GM23338 (cell line): ENCODE results near the gene INPP5A. TPM values are rescaled to one million over a fixed set of nuclear protein-coding genes. Genes with fewer than 3 reads are reported as not detected.

ENCODE experiments used
- ATAC-seq: fragments of 200-7000 bp; cut with Tn5 transposase; 3 replicates; pipeline ENCODE4 v1.9.1; 2020
- DNase-seq: peaks from one replicate; pipeline ENCODE4 v3.0.0-alpha.2; 2015; ENCODE audit warnings: low spot score
- H2AFZ ChIP-seq: fragments of 200-600 bp; sonication (generic); 2 replicates; pipeline ENCODE4 v1.8.0; 2016; ENCODE audit warnings: antibody characterized with exemption, mild to moderate bottlenecking, moderate library complexity
- H3F3A ChIP-seq: fragments of 200-600 bp; sonication (generic); replicated peaks from 2 replicates; pipeline ENCODE4 v1.8.0; 2017; ENCODE audit warnings: antibody characterized with exemption, mixed run types, low read depth
- H3K27ac ChIP-seq: fragments of 200-600 bp; sonication (generic); 2 replicates; pipeline ENCODE4 v1.6.1; 2016; ENCODE audit warnings: low read depth
- H3K27me3 ChIP-seq: fragments of 200-600 bp; sonication (generic); 2 replicates; pipeline ENCODE4 v1.8.0; 2016; ENCODE audit warnings: mild to moderate bottlenecking, mixed run types, moderate library complexity; ENCODE audit not compliant: insufficient read depth
- H3K36me3 ChIP-seq: fragments of 200-600 bp; sonication (generic); 2 replicates; pipeline ENCODE4 v1.8.0; 2016; ENCODE audit warnings: mild to moderate bottlenecking; ENCODE audit not compliant: insufficient read depth
- H3K4me1 ChIP-seq: fragments of 200-600 bp; sonication (generic); 2 replicates; pipeline ENCODE4 v1.8.0; 2016; ENCODE audit warnings: mild to moderate bottlenecking, moderate library complexity; ENCODE audit not compliant: insufficient read depth
- H3K4me2 ChIP-seq: fragments of 200-600 bp; sonication (generic); 2 replicates; pipeline ENCODE4 v1.7.1; 2017; ENCODE audit warnings: mixed run types
- H3K4me3 ChIP-seq: fragments of 200-600 bp; sonication (generic); 2 replicates; pipeline ENCODE4 v1.6.1; 2016; ENCODE audit warnings: mixed run types
- H3K79me2 ChIP-seq: fragments of 200-600 bp; sonication (generic); replicated peaks from 2 replicates; pipeline ENCODE4 v1.8.0; 2017; ENCODE audit warnings: mild to moderate bottlenecking; ENCODE audit not compliant: insufficient read depth
- H3K9me2 ChIP-seq: fragments of 200-600 bp; sonication (generic); 2 replicates; pipeline ENCODE4 v1.8.0; 2017; ENCODE audit not compliant: insufficient read depth
- H4K20me1 ChIP-seq: fragments of 200-600 bp; sonication (generic); replicated peaks from 2 replicates; pipeline ENCODE4 v1.8.0; 2017; ENCODE audit warnings: mild to moderate bottlenecking; ENCODE audit not compliant: insufficient read depth
- H3K27ac Mint-ChIP-seq: 2 replicates; pipeline ENCODE4 v1.8.0; 2020; ENCODE audit warnings: inconsistent platforms, mild to moderate bottlenecking, moderate library complexity, mixed read lengths
- H3K27me3 Mint-ChIP-seq: 3 replicates; pipeline ENCODE4 v1.8.0; 2022; ENCODE audit warnings: low read depth, mild to moderate bottlenecking, moderate library complexity, mixed read lengths, inconsistent platforms; ENCODE audit not compliant: insufficient read depth, poor library complexity
- H3K36me3 Mint-ChIP-seq: 3 replicates; pipeline ENCODE4 v1.8.0; 2021; ENCODE audit warnings: low read depth, mild to moderate bottlenecking, inconsistent platforms, moderate library complexity, mixed read lengths
- H3K4me1 Mint-ChIP-seq: 3 replicates; pipeline ENCODE4 v1.8.0; 2020; ENCODE audit warnings: mild to moderate bottlenecking, inconsistent platforms, mixed read lengths
- H3K4me3 Mint-ChIP-seq: 3 replicates; pipeline ENCODE4 v1.8.0; 2021; ENCODE audit warnings: moderate library complexity, mild to moderate bottlenecking, inconsistent platforms, mixed read lengths
- H3K9me3 Mint-ChIP-seq: 3 replicates; pipeline ENCODE4 v1.8.0; 2020; ENCODE audit warnings: moderate library complexity, mild to moderate bottlenecking, inconsistent platforms, mixed read lengths
- CREB1 ChIP-seq: fragments of 250-450 bp; sonication (Bioruptor Pico); IDR thresholded peaks from 2 replicates; pipeline ENCODE4 v1.5.0; 2020; ENCODE audit warnings: low read depth, mild to moderate bottlenecking, moderate library complexity
- ETS1 ChIP-seq: IDR thresholded peaks from 2 replicates; pipeline ENCODE4 v1.6.1; 2016; ENCODE audit warnings: antibody characterized with exemption
- NANOG ChIP-seq: IDR thresholded peaks from 2 replicates; pipeline ENCODE4 v1.6.1; 2016; ENCODE audit warnings: antibody characterized with exemption, borderline replicate concordance
- ZNF331 ChIP-seq: fragments of 250-450 bp; sonication (Bioruptor Pico); IDR thresholded peaks from 2 replicates; pipeline ENCODE4 v1.5.0; 2020; ENCODE audit warnings: low read depth, mild to moderate bottlenecking, moderate library complexity
- ZNF462 ChIP-seq: fragments of 250-450 bp; sonication (Bioruptor Pico); IDR thresholded peaks from 2 replicates; pipeline ENCODE4 v1.5.0; 2020; ENCODE audit warnings: mild to moderate bottlenecking, moderate library complexity
- polyA plus RNA-seq: library from polyadenylated mRNA; unstranded; fragments of >200 nt; fragmentation: Nextera tagmentation; extraction: Ambion mirVana; gene quantifications from 2 replicates; pipeline ENCODE4 v1.2.1, GENCODE V29; 2016
- total RNA-seq: library from RNA; depleted of rRNA; stranded (reverse); fragments of >200 nt; shearing (Covaris generic); gene quantifications from 2 replicates; pipeline ENCODE4 v1.2.3, GENCODE V29; 2014
- TF ChIP-seq, protein P1 (sequence below), 2 experiments: fragments of 200-600 bp in 1 of 2; sonication (generic) in 1 of 2; conservative IDR thresholded peaks; 2 replicates each; pipeline versions ENCODE4 v1.5.1 to v1.6.1; 2016 to 2017; ENCODE audit warnings: antibody characterized with exemption in 2 of 2, low read depth in 2 of 2, mild to moderate bottlenecking in 2 of 2, moderate library complexity in 1 of 2

Gene INPP5A
- total and polyA plus RNA-seq, 2 experiments from 2014 or later, result 5.9 to 40.6 TPM

- no peaks in the 10 kb centered on the region for H3K27me3 Mint-ChIP-seq
- DNase-seq, result no peak
- no peak for ATAC-seq
- no peaks in the 10 kb centered on the region for H3K9me2 ChIP-seq
- no peaks in the 10 kb centered on the region for H3K4me1 ChIP-seq
- H2AFZ ChIP-seq, result no peak overlapping the region
- H3K36me3 ChIP-seq, result no peaks in the 10 kb centered on the region
- no peak overlapping the region for H3K4me3 ChIP-seq
- no peak overlapping the region for H3K4me2 ChIP-seq
- TF ChIP-seq ZNF462 (CRISPR knock-in tag), result no peak
- no peak for TF ChIP-seq NANOG
- no peak for TF ChIP-seq CREB1 (CRISPR knock-in tag)
- H3K4me1 Mint-ChIP-seq, result peaks cover 4% of the 10 kb centered on the region
- H3F3A ChIP-seq, result no peaks in the 10 kb centered on the region
- H3K79me2 ChIP-seq, result no peaks in the 10 kb centered on the region; the same call in 1 of the 2 replicates
- no peaks in the 10 kb centered on the region for H3K27me3 ChIP-seq
- no peak overlapping the region for H3K4me3 Mint-ChIP-seq
- no peak overlapping the region for H3K27ac ChIP-seq
- peaks cover 2% of the 10 kb centered on the region; the same call in 1 of the 3 replicates for H3K36me3 Mint-ChIP-seq
- no peak overlapping the region for H3K27ac Mint-ChIP-seq
- H3K9me3 Mint-ChIP-seq, result peaks cover 10% of the 10 kb centered on the region
- no peaks in the 10 kb centered on the region for H4K20me1 ChIP-seq
Measured at GRCh38 chr10:132690821-132691610, 153.4 kb downstream of the INPP5A start.

- no peak overlapping the region for H2AFZ ChIP-seq
- no peaks in the 10 kb centered on the region for H3F3A ChIP-seq
- H3K36me3 ChIP-seq, result no peaks in the 10 kb centered on the region
- H3K27me3 Mint-ChIP-seq, result no peaks in the 10 kb centered on the region
- H3K4me1 ChIP-seq, result no peaks in the 10 kb centered on the region
- H3K79me2 ChIP-seq, result no peaks in the 10 kb centered on the region
- H3K27me3 ChIP-seq, result no peaks in the 10 kb centered on the region
- no peak for DNase-seq
- H3K4me1 Mint-ChIP-seq, result peaks cover 4% of the 10 kb centered on the region
- no peak overlapping the region for H3K4me3 ChIP-seq
- no peak overlapping the region for H3K4me3 Mint-ChIP-seq
- no peak for TF ChIP-seq CREB1 (CRISPR knock-in tag)
- TF ChIP-seq, protein P1, sequence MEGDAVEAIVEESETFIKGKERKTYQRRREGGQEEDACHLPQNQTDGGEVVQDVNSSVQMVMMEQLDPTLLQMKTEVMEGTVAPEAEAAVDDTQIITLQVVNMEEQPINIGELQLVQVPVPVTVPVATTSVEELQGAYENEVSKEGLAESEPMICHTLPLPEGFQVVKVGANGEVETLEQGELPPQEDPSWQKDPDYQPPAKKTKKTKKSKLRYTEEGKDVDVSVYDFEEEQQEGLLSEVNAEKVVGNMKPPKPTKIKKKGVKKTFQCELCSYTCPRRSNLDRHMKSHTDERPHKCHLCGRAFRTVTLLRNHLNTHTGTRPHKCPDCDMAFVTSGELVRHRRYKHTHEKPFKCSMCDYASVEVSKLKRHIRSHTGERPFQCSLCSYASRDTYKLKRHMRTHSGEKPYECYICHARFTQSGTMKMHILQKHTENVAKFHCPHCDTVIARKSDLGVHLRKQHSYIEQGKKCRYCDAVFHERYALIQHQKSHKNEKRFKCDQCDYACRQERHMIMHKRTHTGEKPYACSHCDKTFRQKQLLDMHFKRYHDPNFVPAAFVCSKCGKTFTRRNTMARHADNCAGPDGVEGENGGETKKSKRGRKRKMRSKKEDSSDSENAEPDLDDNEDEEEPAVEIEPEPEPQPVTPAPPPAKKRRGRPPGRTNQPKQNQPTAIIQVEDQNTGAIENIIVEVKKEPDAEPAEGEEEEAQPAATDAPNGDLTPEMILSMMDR (conservative IDR thresholded peaks at IDR 0.05; ENCODE audit: low read depth in 2 of 2), result no peak
- TF ChIP-seq NANOG, result no peak
- no peak for TF ChIP-seq ETS1
- no peak for TF ChIP-seq ZNF331
- H3K27ac Mint-ChIP-seq, result no peak overlapping the region
- no peak for ATAC-seq
- H3K9me2 ChIP-seq, result no peaks in the 10 kb centered on the region
- peaks cover 2% of the 10 kb centered on the region; the same call in 1 of the 3 replicates for H3K36me3 Mint-ChIP-seq
- H4K20me1 ChIP-seq, result no peaks in the 10 kb centered on the region
- no peak overlapping the region for H3K4me2 ChIP-seq
- peaks cover 10% of the 10 kb centered on the region for H3K9me3 Mint-ChIP-seq
- H3K27ac ChIP-seq, result no peak overlapping the region
Measured at GRCh38 chr10:132691711-132692153, 154.1 kb downstream of the INPP5A start.
